Measurements from ENCODE around the gene GJD3. TPM values are rescaled to one million over a fixed set of nuclear protein-coding genes. Genes with fewer than 3 reads are reported as not detected.

GJD3 gene
- total and polyA plus RNA-seq, 2 donors (not counting 3 experiments of a cell fraction or from before 2014, with no cell fraction given): 0.10 to 0.40 TPM

DNA sequence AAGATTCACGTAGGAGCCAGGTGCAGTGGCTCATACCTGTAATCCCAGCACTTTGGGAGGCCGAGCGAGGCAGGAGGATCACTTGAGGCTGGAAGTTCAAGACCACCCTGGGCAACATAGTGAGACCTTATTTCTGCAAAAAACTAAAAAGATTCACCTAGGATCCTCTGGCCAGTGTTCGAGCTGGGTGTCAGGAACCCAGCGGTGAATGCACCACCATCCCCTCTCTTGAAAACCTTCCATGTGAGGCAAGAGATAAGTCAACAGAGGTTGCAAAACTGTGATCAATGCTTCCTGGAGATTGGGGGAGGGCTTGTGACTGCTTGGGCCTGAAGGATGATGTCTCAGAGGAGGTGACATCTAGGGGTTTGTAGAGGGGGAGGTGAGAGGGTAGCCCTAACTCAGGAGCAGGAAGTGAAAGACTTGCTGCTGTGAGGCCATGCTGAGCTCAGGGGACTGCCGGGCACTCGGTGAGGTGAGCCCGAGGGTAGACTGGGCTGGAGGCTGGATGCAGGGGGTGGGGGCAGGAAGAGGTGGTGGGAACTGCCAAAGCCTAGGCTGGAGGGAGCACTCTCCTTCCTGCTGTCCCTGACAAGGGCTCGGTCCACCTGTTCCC is 11.7 kb downstream of the GJD3 start:
- intact Hi-C loops (cut with micrococcal nuclease): no loop called here
- Histone ChIP-seq H3K36me3 (ENCODE audit: control insufficient read depth in 2 of 2, extremely low read depth in 1 of 2, insufficient read depth in 2 of 2, low read length in 2 of 2) (peaks cover 6 to 51% of the 10 kb centered on the region in 2 experiments), H3K4me2 (ENCODE audit: insufficient read depth, low read length) (no peak overlapping the region), H2AFZ (ENCODE audit: low read depth, low read length) (no peak overlapping the region), H4K20me1 (replicated peaks; ENCODE audit: control insufficient read depth, extremely low read depth, insufficient read depth, low read length) (no peaks in the 10 kb centered on the region), H3K9me1 (replicated peaks; ENCODE audit: control insufficient read depth, extremely low read depth, insufficient read depth, low read length) (no peaks in the 10 kb centered on the region), H3K9me3 (replicated peaks; ENCODE audit: control insufficient read depth, insufficient read depth, low read length) (no peaks in the 10 kb centered on the region), H3K9ac (replicated peaks; ENCODE audit: extremely low read depth, insufficient read depth, low read length) (no peak overlapping the region), H3K27me3 (ENCODE audit: control insufficient read depth in 2 of 2, insufficient read depth in 2 of 2, low read length in 2 of 2) (no peaks in the 10 kb centered on the region), H3K79me2 (ENCODE audit: control insufficient read depth, insufficient read depth, low read length) (peaks cover 26% of the 10 kb centered on the region), H3K4me3 (replicated peaks in 1 of 3; ENCODE audit: insufficient read depth in 1 of 3, low read depth in 1 of 3, low read length in 3 of 3) (no peak overlapping the region), H3K4me1 (ENCODE audit: control insufficient read depth, extremely low read depth, insufficient read depth, low read length) (peaks cover 28% of the 10 kb centered on the region), H3K27ac (ENCODE audit: insufficient read depth, low read depth, low read length) (no peak overlapping the region)
- CTCF ChIA-PET: interaction anchor here (1.0 to 18.3 kb wide), 4 partner anchors 29 to 47 kb away, joined by 3 to 530 read pairs (median 5); partner anchors contain the start of gene RARA
- no peak for FAIRE-seq
- POLR2A ChIA-PET: no interaction called here
- DNase-seq (ENCODE audit: low read depth, low spot score): no peak
- dilution Hi-C loops (cut with MboI; ENCODE audit: extremely low pct_ligation_motif_present, low sequenced_read_pairs): no loop called here
- BruUV-seq (replicated peaks): no TSS peak
- TF ChIP-seq, protein P1, sequence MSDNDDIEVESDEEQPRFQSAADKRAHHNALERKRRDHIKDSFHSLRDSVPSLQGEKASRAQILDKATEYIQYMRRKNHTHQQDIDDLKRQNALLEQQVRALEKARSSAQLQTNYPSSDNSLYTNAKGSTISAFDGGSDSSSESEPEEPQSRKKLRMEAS (IDR thresholded peaks at IDR 0.05; ENCODE audit: insufficient read depth, insufficient read length): no peak
- TF ChIP-seq POLR2AphosphoS5 (IDR thresholded peaks at IDR 0.05; ENCODE audit: insufficient read depth, low read depth, low read length) (no peak), GATA2 (IDR thresholded peaks at IDR 0.05; ENCODE audit: insufficient read depth, insufficient read length, low read depth, low read length) (no peak), JUN (IDR thresholded peaks at IDR 0.05; ENCODE audit: borderline replicate concordance, insufficient read depth, insufficient read length, low read depth) (no peak), EZH2 (IDR thresholded peaks at IDR 0.05; ENCODE audit: borderline replicate concordance, low read depth, low read length, severe bottlenecking) (no peak), POLR2A (IDR thresholded peaks at IDR 0.05; ENCODE audit: low read depth, low read length) (no peak), FOS (IDR thresholded peaks at IDR 0.05; ENCODE audit: borderline replicate concordance, insufficient read depth, low read length) (no peak), MYC (IDR thresholded peaks at IDR 0.05; ENCODE audit: low read depth, low read length) (no peak)
- TF ChIP-seq, protein P2, sequence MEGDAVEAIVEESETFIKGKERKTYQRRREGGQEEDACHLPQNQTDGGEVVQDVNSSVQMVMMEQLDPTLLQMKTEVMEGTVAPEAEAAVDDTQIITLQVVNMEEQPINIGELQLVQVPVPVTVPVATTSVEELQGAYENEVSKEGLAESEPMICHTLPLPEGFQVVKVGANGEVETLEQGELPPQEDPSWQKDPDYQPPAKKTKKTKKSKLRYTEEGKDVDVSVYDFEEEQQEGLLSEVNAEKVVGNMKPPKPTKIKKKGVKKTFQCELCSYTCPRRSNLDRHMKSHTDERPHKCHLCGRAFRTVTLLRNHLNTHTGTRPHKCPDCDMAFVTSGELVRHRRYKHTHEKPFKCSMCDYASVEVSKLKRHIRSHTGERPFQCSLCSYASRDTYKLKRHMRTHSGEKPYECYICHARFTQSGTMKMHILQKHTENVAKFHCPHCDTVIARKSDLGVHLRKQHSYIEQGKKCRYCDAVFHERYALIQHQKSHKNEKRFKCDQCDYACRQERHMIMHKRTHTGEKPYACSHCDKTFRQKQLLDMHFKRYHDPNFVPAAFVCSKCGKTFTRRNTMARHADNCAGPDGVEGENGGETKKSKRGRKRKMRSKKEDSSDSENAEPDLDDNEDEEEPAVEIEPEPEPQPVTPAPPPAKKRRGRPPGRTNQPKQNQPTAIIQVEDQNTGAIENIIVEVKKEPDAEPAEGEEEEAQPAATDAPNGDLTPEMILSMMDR (IDR thresholded peaks at IDR 0.05; ENCODE audit: extremely low read depth in 1 of 2, insufficient read depth in 1 of 2, low read depth in 1 of 2, low read length in 2 of 2): no peak

Measured in endothelial cell of umbilical vein (primary cell).